HG02885 (cell line): ENCODE results near the gene DNAH17.

Source experiments
- ATAC-seq: cut with Tn5 transposase; IDR thresholded peaks from one replicate; pipeline ENCODE4 v1.9.1; 2021; ENCODE audit warnings: mild to moderate bottlenecking; ENCODE audit not compliant: unreplicated experiment, poor library complexity

Gene DNAH17

GRCh38 chr17:78421534-78422266 is 155.5 kb downstream of the DNAH17 start:
- no peak for ATAC-seq

- no peak for ATAC-seq
Measured at GRCh38 chr17:78421084-78421533, 156.1 kb downstream of the DNAH17 start.

- no peak for ATAC-seq
Measured at GRCh38 chr17:78419970-78420815, 157.0 kb downstream of the DNAH17 start.

DNA sequence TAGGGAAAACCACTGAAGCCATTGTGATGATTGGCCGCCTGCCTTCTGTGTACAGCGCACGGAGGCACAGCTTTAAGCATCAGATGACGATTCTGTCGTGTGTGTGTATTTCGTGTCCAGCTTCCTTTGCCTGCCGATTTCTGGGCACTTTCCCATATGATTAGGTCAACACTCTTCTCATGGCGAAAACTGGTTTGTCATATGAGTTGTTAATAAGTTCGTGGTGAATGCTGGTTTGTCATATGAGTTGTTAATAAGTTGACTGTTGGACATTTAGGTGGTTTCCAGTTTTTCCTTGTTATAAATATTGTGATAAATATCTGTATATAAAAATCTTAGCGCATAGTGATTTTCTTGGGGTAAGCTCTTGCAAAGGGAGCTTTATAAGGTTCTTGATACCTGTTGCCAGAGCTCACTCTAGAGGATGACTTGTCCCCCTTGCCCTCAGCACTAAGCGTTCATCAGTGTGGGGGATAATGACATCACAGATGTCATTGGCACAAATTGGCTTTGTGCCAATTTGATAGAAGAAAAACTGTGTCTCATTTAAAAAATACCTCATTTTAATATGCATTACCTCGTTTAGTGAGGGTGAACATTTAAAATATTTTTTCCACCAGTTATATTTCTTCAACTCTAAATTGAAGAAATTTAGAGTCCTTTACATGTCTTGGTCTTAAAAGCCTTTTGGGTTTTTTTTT is 158.7 kb downstream of the DNAH17 start:
- no peak for ATAC-seq

DNA sequence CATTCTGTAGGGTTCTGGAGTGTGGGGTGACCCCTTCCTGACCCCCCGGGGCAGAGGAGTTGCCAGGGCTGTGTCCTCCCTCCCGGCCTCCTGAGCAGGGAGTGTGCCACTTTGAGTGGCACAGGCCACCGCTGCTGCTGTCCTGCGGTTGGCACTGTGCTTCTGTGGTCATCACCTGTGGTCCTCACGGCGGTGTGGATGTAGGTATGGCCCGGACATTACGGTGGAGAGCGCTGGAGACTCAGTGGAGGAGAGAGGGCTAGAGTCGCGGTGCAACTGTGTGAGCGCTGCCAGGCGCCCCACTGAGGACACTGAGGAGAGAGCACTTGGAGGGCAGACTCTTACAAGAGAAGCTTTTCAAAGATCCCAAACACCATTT is 159.7 kb downstream of the DNAH17 start:
- no peak for ATAC-seq

GRCh38 chr17:78416791-78417530 is 160.2 kb downstream of the DNAH17 start:
- ATAC-seq, result no peak

- no peak for ATAC-seq
Measured at GRCh38 chr17:78415821-78416711, 161.1 kb downstream of the DNAH17 start.

GRCh38 chr17:78414178-78415162 is 162.7 kb downstream of the DNAH17 start:
- ATAC-seq, result no peak

DNA sequence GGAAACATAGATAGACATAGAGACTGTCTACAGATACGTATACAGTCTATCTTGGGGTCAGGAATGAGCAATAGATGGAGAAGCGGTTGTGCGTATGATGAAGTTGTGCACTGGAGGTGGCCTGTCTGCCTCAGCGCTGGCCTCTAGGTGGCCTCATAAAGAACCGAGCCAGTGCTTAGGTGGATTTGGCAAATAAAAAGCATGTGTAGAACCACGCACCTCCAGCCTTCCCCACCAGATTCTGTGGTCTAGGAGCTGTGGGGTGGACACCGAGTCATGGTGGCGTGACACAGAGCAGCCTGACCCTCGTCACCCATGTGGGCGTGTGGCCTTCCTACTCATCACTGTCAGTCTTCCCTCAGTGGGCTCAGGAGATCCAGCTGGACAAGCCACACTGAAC is 164.8 kb downstream of the DNAH17 start:
- ATAC-seq, result no peak

GRCh38 chr17:78411241-78411857 is 165.8 kb downstream of the DNAH17 start:
- no peak for ATAC-seq

GRCh38 chr17:78409191-78409928 is 167.8 kb downstream of the DNAH17 start:
- no peak for ATAC-seq

- no peak for ATAC-seq
Measured at GRCh38 chr17:78408476-78409050, 168.6 kb downstream of the DNAH17 start.

DNA sequence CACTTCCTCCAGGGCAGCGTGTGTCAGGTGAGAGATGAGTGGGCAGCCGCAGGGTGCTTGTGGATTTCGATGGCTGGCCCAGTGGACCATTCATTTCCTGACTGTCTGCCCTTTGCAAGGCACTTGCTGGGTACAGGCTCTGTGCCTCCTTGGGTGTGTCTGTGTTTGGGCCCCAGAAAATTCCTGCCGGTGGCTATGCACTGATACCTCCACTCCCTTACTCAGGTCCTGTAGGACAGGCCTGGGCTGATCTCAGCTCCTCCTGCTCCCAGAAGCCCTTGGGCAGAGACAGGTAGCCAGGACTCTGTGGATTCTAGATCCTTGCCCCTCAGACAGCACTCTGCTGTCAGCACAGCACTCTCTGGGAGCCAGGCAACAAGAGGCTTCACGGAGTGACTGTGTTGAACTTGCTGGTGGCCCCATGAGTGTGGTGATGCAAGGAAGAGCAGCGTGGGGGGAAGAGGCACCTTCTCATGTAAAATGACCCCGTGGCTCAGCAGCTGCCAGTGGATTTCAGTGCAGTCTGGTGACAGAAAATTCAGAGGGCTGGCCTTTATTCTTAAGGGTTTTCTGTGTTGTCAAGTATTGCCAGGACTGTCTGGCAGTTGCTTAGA is 169.7 kb downstream of the DNAH17 start:
- no peak for ATAC-seq

- ATAC-seq, result no peak
Measured at GRCh38 chr17:78406920-78407319, 170.3 kb downstream of the DNAH17 start.

GRCh38 chr17:78406396-78406795 is 170.8 kb downstream of the DNAH17 start:
- ATAC-seq, result no peak

- ATAC-seq, result no peak
Measured at GRCh38 chr17:78403822-78404221, 173.4 kb downstream of the DNAH17 start.
